ENCODE results near the gene SLC10A3. TPM values are rescaled to one million over a fixed set of nuclear protein-coding genes. Genes with fewer than 3 reads are reported as not detected.

SLC10A3 gene
- polyA plus RNA-seq, 3 donors: 25.3 to 33.1 (median 26.7) TPM

GRCh38 chrX:154437971-154438893, 52.2 kb downstream of the SLC10A3 start:
- H3K27ac Mint-ChIP-seq: peak overlapping the region in 6 of 7 donors; percentile 40 to 79 (median 66)
- Histone ChIP-seq H4K20me1 (ENCODE audit: insufficient read depth, low read length) (peaks cover 15% of the 10 kb centered on the region), H3K4me3 (replicated peaks in 1 of 3; ENCODE audit: low read depth in 2 of 3, low read length in 3 of 3) (peak overlapping the region; percentile 53 to 75 (median 55)), H3K36me3 (replicated peaks in 1 of 2; ENCODE audit: control insufficient read depth in 1 of 2, insufficient read depth in 2 of 2, low read length in 2 of 2) (peaks cover 55 to 62% of the 10 kb centered on the region in 2 donors), H3K79me2 (ENCODE audit: insufficient read depth, low read length) (peaks cover 35% of the 10 kb centered on the region), H3K4me1 (ENCODE audit: control insufficient read depth in 1 of 2, insufficient read depth in 2 of 2, low read length in 2 of 2) (peaks cover 14 to 22% of the 10 kb centered on the region in 2 donors), H3K9me3 (replicated peaks in 1 of 2; ENCODE audit: control insufficient read depth in 1 of 2, insufficient read depth in 1 of 2, low read length in 2 of 2) (peaks cover 0 to 5% of the 10 kb centered on the region in 2 donors), H3K27me3 (ENCODE audit: control insufficient read depth in 2 of 2, insufficient read depth in 2 of 2, low read length in 2 of 2) (no peaks in the 10 kb centered on the region), H3K4me2 (replicated peaks; ENCODE audit: extremely low read depth, low read length, poor library complexity, severe bottlenecking) (peak overlapping the region; percentile 75), H2AFZ (ENCODE audit: insufficient read depth, low read depth, low read length, poor library complexity, severe bottlenecking) (no peak overlapping the region), H3K27ac (ENCODE audit: low read depth in 1 of 2, low read length in 2 of 2) (no peak overlapping the region), H3K9ac (ENCODE audit: insufficient read depth, low read length, poor library complexity, severe bottlenecking) (peak overlapping the region; percentile 60)
- peak overlapping the region; percentile 85 to 86 for H3K4me3 Mint-ChIP-seq
- intact Hi-C loops (cut with micrococcal nuclease): loop anchor here in 1 of 2 donors (5.0 kb wide), 1 partner anchor 36 kb away; no protein-coding TSS in a partner anchor
- DNase-seq: no peak
- TF ChIP-seq, protein P1, sequence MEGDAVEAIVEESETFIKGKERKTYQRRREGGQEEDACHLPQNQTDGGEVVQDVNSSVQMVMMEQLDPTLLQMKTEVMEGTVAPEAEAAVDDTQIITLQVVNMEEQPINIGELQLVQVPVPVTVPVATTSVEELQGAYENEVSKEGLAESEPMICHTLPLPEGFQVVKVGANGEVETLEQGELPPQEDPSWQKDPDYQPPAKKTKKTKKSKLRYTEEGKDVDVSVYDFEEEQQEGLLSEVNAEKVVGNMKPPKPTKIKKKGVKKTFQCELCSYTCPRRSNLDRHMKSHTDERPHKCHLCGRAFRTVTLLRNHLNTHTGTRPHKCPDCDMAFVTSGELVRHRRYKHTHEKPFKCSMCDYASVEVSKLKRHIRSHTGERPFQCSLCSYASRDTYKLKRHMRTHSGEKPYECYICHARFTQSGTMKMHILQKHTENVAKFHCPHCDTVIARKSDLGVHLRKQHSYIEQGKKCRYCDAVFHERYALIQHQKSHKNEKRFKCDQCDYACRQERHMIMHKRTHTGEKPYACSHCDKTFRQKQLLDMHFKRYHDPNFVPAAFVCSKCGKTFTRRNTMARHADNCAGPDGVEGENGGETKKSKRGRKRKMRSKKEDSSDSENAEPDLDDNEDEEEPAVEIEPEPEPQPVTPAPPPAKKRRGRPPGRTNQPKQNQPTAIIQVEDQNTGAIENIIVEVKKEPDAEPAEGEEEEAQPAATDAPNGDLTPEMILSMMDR (IDR thresholded peaks at IDR 0.05): no peak
- WGBS (ENCODE audit: insufficient coverage): 80% methylated on average over 2 of the region's 28 CpGs
- H3K27me3 Mint-ChIP-seq (ENCODE audit: low read depth in 3 of 3): peaks cover 0 to 18% (median 0%) of the 10 kb centered on the region in 3 donors
- H3K4me1 Mint-ChIP-seq: peaks cover 20% of the 10 kb centered on the region
- peaks cover 58 to 74% of the 10 kb centered on the region in 2 donors for H3K36me3 Mint-ChIP-seq
- H3K9me3 Mint-ChIP-seq: peaks cover 0 to 17% (median 11%) of the 10 kb centered on the region in 7 donors

Small RNA genes lying within 50 kb of the gene (small RNA-seq; reads per million reads assigned to genes)
- gene MIR6858 (ENCODE audit: insufficient read length, low read depth) (not detected), gene RN7SL697P (ENCODE audit: insufficient read length, low read depth) (not detected)

Other genes starting within 250 kb of the SLC10A3 start
- gene OPN1MW3, start 233.0 kb downstream of the SLC10A3 start, polyA plus RNA-seq: under 1 TPM in 1 of 3 donors, not detected in 2; 0.03 TPM
- not detected for gene TEX28, start 195.5 kb downstream of the SLC10A3 start, polyA plus RNA-seq
- gene TKTL1, start 194.8 kb downstream of the SLC10A3 start, polyA plus RNA-seq: 1 to 10 TPM in 1 of 3 donors, under 1 TPM in 2; 0.20 to 1.3 (median 0.60) TPM
- 100 to 1,000 TPM; 111 to 874 (median 219) TPM for gene FLNA, start 116.0 kb downstream of the SLC10A3 start, polyA plus RNA-seq
- gene EMD, start 111.3 kb downstream of the SLC10A3 start, polyA plus RNA-seq: 100 to 1,000 TPM in 1 of 3 donors, 10 to 100 TPM in 2; 14.0 to 126 (median 17.6) TPM
- 1,000 to 10,000 TPM; 1,536 to 5,639 (median 1,724) TPM for gene RPL10, start 92.3 kb downstream of the SLC10A3 start, polyA plus RNA-seq
- 10 to 100 TPM; 26.2 to 64.5 (median 27.2) TPM for gene DNASE1L1, start 81.4 kb downstream of the SLC10A3 start, polyA plus RNA-seq
- 100 to 1,000 TPM in 1 of 3 donors, 10 to 100 TPM in 2; 21.7 to 166 (median 21.9) TPM for gene TAFAZZIN, start 79.1 kb downstream of the SLC10A3 start, polyA plus RNA-seq
- gene ATP6AP1, start 62.0 kb downstream of the SLC10A3 start, polyA plus RNA-seq: 100 to 1,000 TPM; 116 to 178 (median 145) TPM
- 100 to 1,000 TPM in 1 of 3 donors, 10 to 100 TPM in 2; 15.8 to 398 (median 21.3) TPM for gene GDI1, start 53.5 kb downstream of the SLC10A3 start, polyA plus RNA-seq
- gene FAM50A, start 46.5 kb downstream of the SLC10A3 start, polyA plus RNA-seq: 10 to 100 TPM; 23.9 to 88.9 (median 46.4) TPM
- gene PLXNA3, start 32.3 kb downstream of the SLC10A3 start, polyA plus RNA-seq: 10 to 100 TPM in 1 of 3 donors, under 1 TPM in 1, not detected in 1; 0.02 to 10.9 TPM
- gene LAGE3, start 11.3 kb downstream of the SLC10A3 start, polyA plus RNA-seq: 10 to 100 TPM; 12.4 to 30.9 (median 18.6) TPM
- gene UBL4A, start 4.0 kb downstream of the SLC10A3 start, polyA plus RNA-seq: 10 to 100 TPM; 27.9 to 29.0 (median 28.1) TPM
- 10 to 100 TPM; 14.5 to 26.5 (median 16.3) TPM for gene FAM3A, start 25.6 kb upstream of the SLC10A3 start, polyA plus RNA-seq
- 100 to 1,000 TPM in 1 of 3 donors, 10 to 100 TPM in 2; 10.7 to 165 (median 14.7) TPM for gene G6PD, start 56.2 kb upstream of the SLC10A3 start, polyA plus RNA-seq
- 10 to 100 TPM; 31.3 to 60.8 (median 33.7) TPM for gene IKBKG, start 57.0 kb upstream of the SLC10A3 start, polyA plus RNA-seq
- gene CTAG1A, start 94.5 kb upstream of the SLC10A3 start, polyA plus RNA-seq: not detected
- not detected for gene CTAG1B, start 128.7 kb upstream of the SLC10A3 start, polyA plus RNA-seq
- gene CTAG2, start 162.9 kb upstream of the SLC10A3 start, polyA plus RNA-seq: not detected